Ishikawa (cell line): ENCODE data around the gene HDAC9.

Experiments used
- CEBPB ChIP-seq: IDR thresholded peaks from 2 replicates; pipeline ENCODE4 v1.6.1; 2012
- CREB1 ChIP-seq: IDR thresholded peaks from 2 replicates; pipeline ENCODE4 v1.6.1; 2012; ENCODE audit warnings: low read depth
- EGR1 ChIP-seq: IDR thresholded peaks from 2 replicates; pipeline ENCODE4 v1.6.1; 2012
- EP300 ChIP-seq: IDR thresholded peaks from 2 replicates; pipeline ENCODE4 v1.6.1; 2012; ENCODE audit warnings: borderline replicate concordance
- FOXM1 ChIP-seq: IDR thresholded peaks from 2 replicates; pipeline ENCODE4 v1.6.1; 2012; ENCODE audit warnings: low read depth, borderline replicate concordance
- NFIC ChIP-seq: IDR thresholded peaks from 2 replicates; pipeline ENCODE4 v1.6.1; 2012
- RAD21 ChIP-seq: IDR thresholded peaks from 2 replicates; pipeline ENCODE4 v1.6.1; 2012; ENCODE audit warnings: low read depth
- TAF1 ChIP-seq: IDR thresholded peaks from 2 replicates; pipeline ENCODE4 v1.6.1; 2012; ENCODE audit warnings: low read depth, mild to moderate bottlenecking
- TCF12 ChIP-seq: IDR thresholded peaks from 2 replicates; pipeline ENCODE4 v1.6.1; 2012; ENCODE audit warnings: low read depth
- TEAD4 ChIP-seq: IDR thresholded peaks from 2 replicates; pipeline ENCODE4 v1.6.1; 2012
- YY1 ChIP-seq: IDR thresholded peaks from 2 replicates; pipeline ENCODE4 v1.6.1; 2012; ENCODE audit warnings: low read depth
- ZBTB7A ChIP-seq: IDR thresholded peaks from 2 replicates; pipeline ENCODE4 v1.6.1; 2012; ENCODE audit warnings: low read depth
- TF ChIP-seq, protein P1 (sequence below): IDR thresholded peaks from 2 replicates; pipeline ENCODE4 v1.6.1; 2012
- TF ChIP-seq, protein P2 (sequence below): IDR thresholded peaks from 2 replicates; pipeline ENCODE4 v1.6.1; 2012; ENCODE audit warnings: low read depth, mild to moderate bottlenecking
- TF ChIP-seq, protein P3 (sequence below): IDR thresholded peaks from 2 replicates; pipeline ENCODE4 v1.6.1; 2012

HDAC9 gene

DNA sequence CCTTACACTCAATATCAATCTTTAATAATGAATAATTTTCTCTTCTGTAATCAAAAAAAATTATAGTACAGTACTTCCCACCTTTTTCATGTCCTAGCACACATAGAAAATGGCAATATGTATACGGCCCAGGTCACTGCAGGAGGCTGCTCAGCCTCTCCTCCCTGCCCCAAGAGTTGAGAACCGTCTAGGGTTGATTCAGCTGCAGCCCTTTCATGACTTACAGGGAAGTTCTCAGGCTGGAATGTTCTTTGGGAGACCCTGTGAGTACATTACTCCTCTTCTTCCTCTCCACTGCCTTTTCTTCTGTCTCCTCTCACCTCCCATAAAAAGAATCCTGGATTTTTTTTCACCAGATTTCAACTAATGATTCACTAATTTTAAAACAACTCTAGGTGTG is 180.0 kb downstream of the HDAC9 start:
- TF ChIP-seq TEAD4 (no peak), FOXM1 (no peak), NFIC (no peak), CREB1 (no peak), TAF1 (no peak)
- TF ChIP-seq, protein P1, sequence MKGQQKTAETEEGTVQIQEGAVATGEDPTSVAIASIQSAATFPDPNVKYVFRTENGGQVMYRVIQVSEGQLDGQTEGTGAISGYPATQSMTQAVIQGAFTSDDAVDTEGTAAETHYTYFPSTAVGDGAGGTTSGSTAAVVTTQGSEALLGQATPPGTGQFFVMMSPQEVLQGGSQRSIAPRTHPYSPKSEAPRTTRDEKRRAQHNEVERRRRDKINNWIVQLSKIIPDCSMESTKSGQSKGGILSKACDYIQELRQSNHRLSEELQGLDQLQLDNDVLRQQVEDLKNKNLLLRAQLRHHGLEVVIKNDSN = no peak
- TF ChIP-seq, protein P2, sequence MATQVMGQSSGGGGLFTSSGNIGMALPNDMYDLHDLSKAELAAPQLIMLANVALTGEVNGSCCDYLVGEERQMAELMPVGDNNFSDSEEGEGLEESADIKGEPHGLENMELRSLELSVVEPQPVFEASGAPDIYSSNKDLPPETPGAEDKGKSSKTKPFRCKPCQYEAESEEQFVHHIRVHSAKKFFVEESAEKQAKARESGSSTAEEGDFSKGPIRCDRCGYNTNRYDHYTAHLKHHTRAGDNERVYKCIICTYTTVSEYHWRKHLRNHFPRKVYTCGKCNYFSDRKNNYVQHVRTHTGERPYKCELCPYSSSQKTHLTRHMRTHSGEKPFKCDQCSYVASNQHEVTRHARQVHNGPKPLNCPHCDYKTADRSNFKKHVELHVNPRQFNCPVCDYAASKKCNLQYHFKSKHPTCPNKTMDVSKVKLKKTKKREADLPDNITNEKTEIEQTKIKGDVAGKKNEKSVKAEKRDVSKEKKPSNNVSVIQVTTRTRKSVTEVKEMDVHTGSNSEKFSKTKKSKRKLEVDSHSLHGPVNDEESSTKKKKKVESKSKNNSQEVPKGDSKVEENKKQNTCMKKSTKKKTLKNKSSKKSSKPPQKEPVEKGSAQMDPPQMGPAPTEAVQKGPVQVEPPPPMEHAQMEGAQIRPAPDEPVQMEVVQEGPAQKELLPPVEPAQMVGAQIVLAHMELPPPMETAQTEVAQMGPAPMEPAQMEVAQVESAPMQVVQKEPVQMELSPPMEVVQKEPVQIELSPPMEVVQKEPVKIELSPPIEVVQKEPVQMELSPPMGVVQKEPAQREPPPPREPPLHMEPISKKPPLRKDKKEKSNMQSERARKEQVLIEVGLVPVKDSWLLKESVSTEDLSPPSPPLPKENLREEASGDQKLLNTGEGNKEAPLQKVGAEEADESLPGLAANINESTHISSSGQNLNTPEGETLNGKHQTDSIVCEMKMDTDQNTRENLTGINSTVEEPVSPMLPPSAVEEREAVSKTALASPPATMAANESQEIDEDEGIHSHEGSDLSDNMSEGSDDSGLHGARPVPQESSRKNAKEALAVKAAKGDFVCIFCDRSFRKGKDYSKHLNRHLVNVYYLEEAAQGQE = no peak

DNA sequence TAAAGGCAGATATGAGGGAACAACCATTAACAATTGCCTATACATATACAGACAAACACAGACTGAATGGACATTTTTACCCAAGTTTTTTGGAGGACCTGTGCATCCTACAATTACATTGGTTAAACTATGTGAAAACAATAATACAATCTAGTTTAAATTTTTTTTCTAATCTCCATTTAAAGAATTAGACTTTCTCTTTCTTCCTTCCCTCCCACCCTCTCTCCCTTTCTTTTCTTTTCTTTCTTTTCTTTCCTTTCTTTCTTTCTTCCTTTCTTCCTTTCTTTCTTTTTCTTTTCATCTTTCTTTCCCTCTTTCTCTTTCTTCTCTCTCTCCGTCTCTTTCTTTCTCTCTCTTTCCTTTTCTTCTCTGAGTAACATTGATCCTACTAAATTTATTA is 183.7 kb downstream of the HDAC9 start:
- TF ChIP-seq EGR1 (no peak), EP300 (no peak), CREB1 (no peak), YY1 (no peak), CEBPB (no peak), TAF1 (no peak), TEAD4 (no peak)
- TF ChIP-seq, protein P1 = no peak
- TF ChIP-seq, protein P2 = no peak

DNA sequence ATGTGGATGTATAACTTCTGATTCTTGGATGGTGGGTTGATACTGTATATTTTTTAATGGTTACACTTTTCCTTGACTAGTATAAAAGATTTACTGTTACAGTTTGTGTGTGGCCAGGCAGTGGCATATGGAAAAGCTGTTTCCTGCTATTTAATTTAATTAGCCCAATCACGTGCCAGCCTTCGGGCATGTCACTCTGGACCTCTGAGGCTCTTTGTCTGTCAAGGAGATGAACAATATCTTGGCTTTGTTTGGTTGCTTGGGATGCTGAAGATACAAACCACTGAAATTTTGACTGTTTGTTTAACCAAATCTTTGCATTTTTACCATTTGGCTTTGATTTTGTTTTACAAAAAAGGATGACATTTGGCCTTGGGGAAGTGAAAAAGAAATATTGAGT is 185.0 kb downstream of the HDAC9 start:
- no peak for TF ChIP-seq TAF1

DNA sequence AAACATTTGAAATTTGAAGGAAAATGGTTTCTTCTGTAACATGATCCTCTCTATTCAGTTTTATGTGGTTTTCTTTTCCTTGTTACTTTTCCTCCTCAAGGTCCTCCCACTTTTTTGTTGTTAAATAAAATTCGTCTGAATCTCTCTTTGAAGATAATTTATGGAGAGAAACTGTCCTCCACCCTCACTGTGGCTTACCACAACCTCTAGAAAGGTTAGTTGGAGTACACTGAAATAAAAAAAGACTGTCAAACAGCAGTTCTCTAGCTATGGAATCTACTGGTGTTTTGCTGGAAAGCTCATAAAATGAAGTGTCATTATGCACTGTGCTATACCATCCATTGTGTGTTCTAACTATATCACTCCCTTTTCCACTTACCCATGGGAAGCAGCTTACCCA is 189.4 kb downstream of the HDAC9 start:
- TF ChIP-seq, protein P2 = no peak
- no peak for TF ChIP-seq FOXM1
- no peak for TF ChIP-seq EP300
- TF ChIP-seq TEAD4 = no peak
- no peak for TF ChIP-seq TAF1
- TF ChIP-seq CEBPB = no peak
- TF ChIP-seq, protein P3, sequence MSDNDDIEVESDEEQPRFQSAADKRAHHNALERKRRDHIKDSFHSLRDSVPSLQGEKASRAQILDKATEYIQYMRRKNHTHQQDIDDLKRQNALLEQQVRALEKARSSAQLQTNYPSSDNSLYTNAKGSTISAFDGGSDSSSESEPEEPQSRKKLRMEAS = no peak
- TF ChIP-seq EGR1 = no peak
- TF ChIP-seq YY1 = no peak
- no peak for TF ChIP-seq ZBTB7A
- no peak for TF ChIP-seq TCF12
- no peak for TF ChIP-seq CREB1
- TF ChIP-seq, protein P1 = no peak

DNA sequence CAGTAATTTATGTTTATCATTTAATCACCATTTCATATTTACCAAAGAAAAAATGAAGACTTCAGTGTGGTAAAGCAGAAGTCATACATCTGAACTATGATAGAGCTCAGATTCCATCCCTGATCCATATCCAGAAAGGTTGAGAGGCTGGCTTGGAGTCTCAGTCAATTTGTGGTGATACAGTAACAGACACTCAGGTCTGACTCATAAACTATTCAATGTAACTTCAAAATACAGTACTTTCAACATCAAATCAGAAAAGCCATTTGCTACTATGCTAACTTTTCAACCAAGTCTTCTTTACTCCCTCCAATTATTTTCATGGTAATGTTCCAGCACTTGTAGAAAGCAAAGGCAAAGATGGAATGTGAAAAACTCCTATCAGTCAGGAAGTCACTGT is 190.4 kb downstream of the HDAC9 start:
- TF ChIP-seq TAF1 = no peak
- TF ChIP-seq FOXM1 = no peak
- TF ChIP-seq TCF12 = no peak
- no peak for TF ChIP-seq EP300
- TF ChIP-seq RAD21 = no peak
- TF ChIP-seq, protein P2 = no peak
- no peak for TF ChIP-seq EGR1
- TF ChIP-seq YY1 = no peak
- TF ChIP-seq, protein P3 = no peak
- TF ChIP-seq NFIC = no peak
- no peak for TF ChIP-seq CEBPB
- TF ChIP-seq TEAD4 = no peak
- no peak for TF ChIP-seq ZBTB7A
- TF ChIP-seq, protein P1 = no peak
- TF ChIP-seq CREB1 = no peak
